Fibroblast of the aortic adventitia (primary cell): ENCODE results near the gene CANT1. TPM values are rescaled to one million over a fixed set of nuclear protein-coding genes. Genes with fewer than 3 reads are reported as not detected.
A peak's percentile ranks its signal among the peaks of the same experiment; 100 is the strongest.

Experiments used
- DNase-seq: peaks from one replicate; pipeline ENCODE4 v3.0.0-alpha.2; 2010; ENCODE audit warnings: low read depth
- H3K4me3 ChIP-seq: 2 replicates; pipeline ENCODE4 v1.5.1; 2011; ENCODE audit warnings: low read depth, mild to moderate bottlenecking, control low read depth, low read length, moderate library complexity
- CTCF ChIP-seq: IDR thresholded peaks from 2 replicates; pipeline ENCODE4 v1.5.1; 2011; ENCODE audit warnings: mild to moderate bottlenecking, low read length, control low read depth, inconsistent platforms; ENCODE audit not compliant: insufficient read depth
- total RNA-seq: library from RNA; depleted of rRNA; stranded (reverse); fragments of >200 nt; gene quantifications from 2 replicates; pipeline ENCODE4 v1.2.3, GENCODE V29; 2012; ENCODE audit warnings: low replicate concordance

CANT1 gene
- total RNA-seq, 1 donor: 53.0 TPM

GRCh38 chr17:79002291-79002690, 7.3 kb downstream of the CANT1 start:
- no peak overlapping the region for H3K4me3 ChIP-seq
- TF ChIP-seq CTCF: no peak
- DNase-seq: no peak

- DNase-seq: no peak
- TF ChIP-seq CTCF: no peak
- no peak overlapping the region for H3K4me3 ChIP-seq
These were observed 8.2 kb downstream of the CANT1 start for GRCh38 chr17:79001190-79002020.

GRCh38 chr17:79000396-79001189, 9.0 kb downstream of the CANT1 start:
- no peak for DNase-seq
- no peak for TF ChIP-seq CTCF
- H3K4me3 ChIP-seq: no peak overlapping the region

- TF ChIP-seq CTCF: no peak
- no peak overlapping the region for H3K4me3 ChIP-seq
- DNase-seq: no peak
These were observed 9.6 kb downstream of the CANT1 start for GRCh38 chr17:78999947-79000395.

GRCh38 chr17:78999056-78999768, 10.4 kb downstream of the CANT1 start:
- DNase-seq: no peak
- TF ChIP-seq CTCF: no peak
- no peak overlapping the region for H3K4me3 ChIP-seq

- H3K4me3 ChIP-seq: no peak overlapping the region
- peak; percentile 55 for DNase-seq
- peak; percentile 13 for TF ChIP-seq CTCF
These were observed 11.1 kb downstream of the CANT1 start for GRCh38 chr17:78998311-78999055.
